WTC11 (cell line): Measurements from ENCODE around the gene SDHAF1. TPM values are rescaled to one million over a fixed set of nuclear protein-coding genes. Genes with fewer than 3 reads are reported as not detected.

Source experiments
- ATAC-seq: fragments of 200-7000 bp; cut with Tn5 transposase; 2 replicates; pipeline ENCODE4 v1.10.0; 2021; ENCODE audit warnings: mild to moderate bottlenecking, moderate library complexity
- CTCF ChIA-PET: fragments of 300-600 bp; sonication (Branson Sonifier 250); formaldehyde crosslinking; loops from one replicate; lab custom pipeline; 2021; ENCODE audit warnings: antibody characterized with exemption; lab: Charles Lee
- POLR2A ChIA-PET: fragments of 350-600 bp; sonication (Branson Sonifier 250); formaldehyde crosslinking; loops from one replicate; lab custom pipeline; 2021; ENCODE audit warnings: antibody characterized with exemption; lab: Charles Lee
- DNase-seq: peaks from one replicate; pipeline ENCODE4 v3.0.0; 2021; ENCODE audit warnings: low spot score
- H3K27ac Mint-ChIP-seq: 2 replicates; pipeline ENCODE4 v1.8.0; 2021; ENCODE audit warnings: mixed read lengths
- H3K27me3 Mint-ChIP-seq: 2 replicates; pipeline ENCODE4 v1.8.0; 2021; ENCODE audit warnings: low read depth, mild to moderate bottlenecking, moderate library complexity, mixed read lengths
- H3K36me3 Mint-ChIP-seq: 2 replicates; pipeline ENCODE4 v1.8.0; 2021; ENCODE audit warnings: mixed read lengths
- H3K4me1 Mint-ChIP-seq: 2 replicates; pipeline ENCODE4 v1.8.0; 2022; ENCODE audit warnings: mixed read lengths
- H3K4me3 Mint-ChIP-seq: 2 replicates; pipeline ENCODE4 v1.8.0; 2021; ENCODE audit warnings: mild to moderate bottlenecking, moderate library complexity, mixed read lengths
- H3K9me3 Mint-ChIP-seq: 2 replicates; pipeline ENCODE4 v1.8.0; 2021; ENCODE audit warnings: mixed read lengths
- E2F5 ChIP-seq: sonication (generic); formaldehyde crosslinking; IDR thresholded peaks from 2 replicates; pipeline ENCODE4 v1.8.1; 2022; ENCODE audit warnings: mild to moderate bottlenecking, moderate library complexity, missing genetic modification reagents
- EMX1 ChIP-seq: fragments of 250-450 bp; sonication (Bioruptor Pico); IDR thresholded peaks from 2 replicates; pipeline ENCODE4 v1.8.0; 2021; ENCODE audit warnings: mild to moderate bottlenecking
- ESRRA ChIP-seq: sonication (generic); formaldehyde crosslinking; IDR thresholded peaks from 2 replicates; pipeline ENCODE4 v1.8.1; 2022; ENCODE audit warnings: mild to moderate bottlenecking, missing genetic modification reagents, borderline replicate concordance
- FOXK1 ChIP-seq: sonication (generic); formaldehyde crosslinking; IDR thresholded peaks from 2 replicates; pipeline ENCODE4 v1.8.0; 2022; ENCODE audit warnings: mild to moderate bottlenecking, moderate library complexity, missing genetic modification reagents
- JUN ChIP-seq: sonication (generic); formaldehyde crosslinking; IDR thresholded peaks from 2 replicates; pipeline ENCODE4 v1.8.0; 2023; ENCODE audit warnings: mild to moderate bottlenecking, missing genetic modification reagents
- MLX ChIP-seq: sonication (generic); formaldehyde crosslinking; IDR thresholded peaks from 2 replicates; pipeline ENCODE4 v1.8.1; 2023; ENCODE audit warnings: mild to moderate bottlenecking, missing genetic modification reagents, moderate library complexity
- MXD4 ChIP-seq: fragments of 250-450 bp; sonication (Bioruptor Pico); IDR thresholded peaks from 2 replicates; pipeline ENCODE4 v1.8.0; 2021; ENCODE audit warnings: mild to moderate bottlenecking, moderate library complexity, borderline replicate concordance
- NR3C1 ChIP-seq: sonication (generic); formaldehyde crosslinking; conservative IDR thresholded peaks from 2 replicates; pipeline ENCODE4 v1.8.1; 2023; ENCODE audit warnings: low read depth, mild to moderate bottlenecking, missing genetic modification reagents
- RORB ChIP-seq: fragments of 250-450 bp; sonication (Bioruptor Pico); IDR thresholded peaks from 2 replicates; pipeline ENCODE4 v1.9.0; 2021; ENCODE audit warnings: mild to moderate bottlenecking
- SMAD3 ChIP-seq: sonication (generic); formaldehyde crosslinking; IDR thresholded peaks from 2 replicates; pipeline ENCODE4 v1.8.0; 2022; ENCODE audit warnings: missing genetic modification reagents, mild to moderate bottlenecking, borderline replicate concordance
- SMAD4 ChIP-seq: sonication (generic); formaldehyde crosslinking; IDR thresholded peaks from 2 replicates; pipeline ENCODE4 v1.8.0; 2022; ENCODE audit warnings: mild to moderate bottlenecking, missing genetic modification reagents
- TEAD1 ChIP-seq: sonication (generic); formaldehyde crosslinking; IDR thresholded peaks from 2 replicates; pipeline ENCODE4 v1.8.0; 2022; ENCODE audit warnings: mild to moderate bottlenecking, missing genetic modification reagents
- TEAD4 ChIP-seq: sonication (generic); formaldehyde crosslinking; IDR thresholded peaks from 2 replicates; pipeline ENCODE4 v1.8.0; 2022; ENCODE audit warnings: mild to moderate bottlenecking, missing genetic modification reagents
- TP53 ChIP-seq: sonication (generic); formaldehyde crosslinking; IDR thresholded peaks from 2 replicates; pipeline ENCODE4 v1.8.1; 2023; ENCODE audit warnings: mild to moderate bottlenecking, missing genetic modification reagents
- ZNF138 ChIP-seq: sonication (generic); formaldehyde crosslinking; conservative IDR thresholded peaks from 2 replicates; pipeline ENCODE4 v1.8.1; 2022; ENCODE audit warnings: mild to moderate bottlenecking, moderate library complexity, missing genetic modification reagents
- ZNF219 ChIP-seq: sonication (generic); formaldehyde crosslinking; IDR thresholded peaks from 2 replicates; pipeline ENCODE4 v1.8.0; 2023; ENCODE audit warnings: missing genetic modification reagents, mild to moderate bottlenecking, borderline replicate concordance
- ZNF232 ChIP-seq: sonication (generic); formaldehyde crosslinking; IDR thresholded peaks from 2 replicates; pipeline ENCODE4 v1.8.0; 2022; ENCODE audit warnings: mild to moderate bottlenecking, missing genetic modification reagents
- ZNF281 ChIP-seq: sonication (generic); formaldehyde crosslinking; IDR thresholded peaks from 2 replicates; pipeline ENCODE4 v1.8.0; 2023; ENCODE audit warnings: mild to moderate bottlenecking, missing genetic modification reagents
- total RNA-seq: library from RNA; stranded (reverse); gene quantifications from 3 replicates; pipeline ENCODE4 v1.2.3, GENCODE V29; 2021
- TF ChIP-seq, protein P1 (sequence below): sonication (generic); formaldehyde crosslinking; IDR thresholded peaks from 2 replicates; pipeline ENCODE4 v1.8.0; 2023; ENCODE audit warnings: missing genetic modification reagents
- TF ChIP-seq, protein P2 (sequence below): sonication (generic); formaldehyde crosslinking; IDR thresholded peaks from 2 replicates; pipeline ENCODE4 v1.8.0; 2022; ENCODE audit warnings: mild to moderate bottlenecking, missing genetic modification reagents

SDHAF1 gene
- total RNA-seq, 1 experiment from 2014 or later: 20.8 TPM

DNA sequence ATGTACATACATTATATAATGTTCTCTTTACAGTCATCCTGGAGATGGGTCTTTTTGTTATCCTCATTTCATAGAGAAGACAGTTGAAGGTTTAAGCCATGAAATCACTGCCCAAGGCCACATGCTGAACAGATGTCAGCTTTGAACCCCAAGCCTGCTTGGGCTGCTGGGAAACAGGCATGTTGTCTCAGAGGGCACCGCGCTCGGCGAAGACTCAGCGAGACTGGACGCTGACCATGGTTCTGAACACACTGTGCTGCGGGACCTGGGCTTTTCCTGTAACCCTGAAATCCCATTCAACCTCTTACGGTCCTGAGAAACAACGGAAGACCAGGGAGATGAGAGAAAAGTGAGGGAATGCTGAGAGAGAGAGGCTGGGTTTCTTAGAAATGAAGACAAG lies 31.5 kb upstream of the SDHAF1 start (continued):
- TF ChIP-seq ESRRA: 0 out of 2 replicates have a peak, but pooled peaks have one; percentile 34

DNA sequence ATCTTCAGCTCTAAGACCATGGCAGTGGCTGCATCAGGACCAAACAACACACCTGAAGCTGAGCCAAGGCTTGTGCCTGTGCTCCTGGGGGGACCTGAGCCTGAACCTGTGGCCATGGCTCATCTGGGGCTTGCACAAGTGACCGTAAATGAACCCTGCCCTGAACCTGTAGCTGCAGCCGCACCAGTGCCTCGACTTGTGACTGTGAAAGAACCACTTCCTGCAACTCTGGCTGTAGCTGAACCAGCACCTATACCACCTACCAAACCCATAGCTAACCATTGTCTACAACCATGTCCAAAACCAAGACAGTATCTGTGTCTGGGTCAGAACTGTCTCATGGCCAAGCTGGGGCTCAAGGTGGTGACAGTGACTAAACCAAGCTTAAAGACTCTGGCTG lies 28.2 kb upstream of the SDHAF1 start:
- no peaks in the 10 kb centered on the region for H3K4me1 Mint-ChIP-seq
- no peaks in the 10 kb centered on the region for H3K9me3 Mint-ChIP-seq
- POLR2A ChIA-PET: no interaction called here
- no peak overlapping the region for H3K27ac Mint-ChIP-seq
- H3K27me3 Mint-ChIP-seq: peaks cover 4% of the 10 kb centered on the region
- ATAC-seq (no peak), DNase-seq (no peak)
- CTCF ChIA-PET: interaction anchor here (1.5 to 2.2 kb wide), 2 partner anchors 10 to 27 kb away, joined by 3 to 12 read pairs; no protein-coding TSS in a partner anchor
- TF ChIP-seq ZNF219 (CRISPR knock-in tag): no peak
- no peak for TF ChIP-seq E2F5 (CRISPR knock-in tag)
- no peak for TF ChIP-seq NR3C1 (CRISPR knock-in tag)
- no peak for TF ChIP-seq EMX1 (CRISPR knock-in tag)
- TF ChIP-seq ZNF281 (CRISPR knock-in tag): no peak
- TF ChIP-seq RORB (CRISPR knock-in tag): no peak
- no peaks in the 10 kb centered on the region for H3K36me3 Mint-ChIP-seq
- H3K4me3 Mint-ChIP-seq: no peak overlapping the region

GRCh38 chr19:35973487-35973886 lies 21.5 kb upstream of the SDHAF1 start:
- ATAC-seq: no peak
- DNase-seq: no peak
- H3K27me3 Mint-ChIP-seq: no peaks in the 10 kb centered on the region
- TF ChIP-seq TP53 (no peak), RORB (CRISPR knock-in tag) (no peak), ZNF219 (CRISPR knock-in tag) (no peak)
- peaks cover 6% of the 10 kb centered on the region; the same call in 1 of the 2 replicates for H3K4me1 Mint-ChIP-seq
- H3K4me3 Mint-ChIP-seq: no peak overlapping the region
- H3K9me3 Mint-ChIP-seq: no peaks in the 10 kb centered on the region
- no peak overlapping the region for H3K27ac Mint-ChIP-seq
- H3K36me3 Mint-ChIP-seq: no peaks in the 10 kb centered on the region
- CTCF ChIA-PET: no interaction called here
- POLR2A ChIA-PET: no interaction called here

DNA sequence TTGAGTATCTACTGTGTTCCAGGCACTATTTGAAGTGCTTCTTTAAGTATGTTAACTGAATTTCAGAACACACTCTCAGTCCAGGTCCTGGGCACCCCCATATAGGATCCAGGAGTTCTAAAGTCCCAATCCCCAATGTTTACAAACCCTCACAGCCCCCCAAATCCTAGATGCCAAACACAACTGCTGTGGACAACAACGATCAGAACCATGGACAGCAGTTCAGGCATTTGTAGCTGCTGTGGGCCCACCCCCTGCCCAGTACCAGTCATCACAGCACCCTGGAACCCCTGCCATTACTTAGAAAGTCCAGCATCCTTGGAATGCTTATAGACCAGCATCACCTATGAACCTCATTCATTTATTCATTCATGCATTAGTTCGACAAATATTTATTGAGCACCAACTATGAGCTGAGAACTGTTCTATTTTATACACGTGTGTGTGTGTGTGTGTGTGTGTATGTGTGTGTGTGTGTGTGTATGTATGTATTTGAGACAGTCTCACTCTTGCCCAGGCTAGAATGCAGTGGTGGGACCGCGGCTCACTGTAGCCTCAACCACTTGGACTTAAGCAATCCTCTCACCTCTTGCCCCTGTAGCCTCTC lies 19.3 kb upstream of the SDHAF1 start:
- Mint-ChIP-seq H3K4me3 (no peak overlapping the region), H3K27ac (no peak overlapping the region), H3K36me3 (no peaks in the 10 kb centered on the region), H3K4me1 (peaks cover 13% of the 10 kb centered on the region), H3K9me3 (no peaks in the 10 kb centered on the region), H3K27me3 (peaks cover 5% of the 10 kb centered on the region; the same call in 1 of the 2 replicates)
- TF ChIP-seq MLX (CRISPR knock-in tag) (no peak), TEAD4 (0 out of 2 replicates have a peak, but pooled peaks have one; percentile 75), MXD4 (CRISPR knock-in tag) (no peak), SMAD3 (CRISPR knock-in tag) (0 out of 2 replicates have a peak, but pooled peaks have one; percentile 49), SMAD4 (peak; percentile 47; the same call in 1 of the 2 replicates), FOXK1 (CRISPR knock-in tag) (0 out of 2 replicates have a peak, but pooled peaks have one; percentile 33), JUN (CRISPR knock-in tag) (peak; percentile 88; the same call in 1 of the 2 replicates), ZNF281 (CRISPR knock-in tag) (peak; percentile 20; the same call in 1 of the 2 replicates), ZNF232 (CRISPR knock-in tag) (0 out of 2 replicates have a peak, but pooled peaks have one; percentile 36), ZNF138 (CRISPR knock-in tag) (no peak), TEAD1 (CRISPR knock-in tag) (peak; percentile 40; the same call in 1 of the 2 replicates)
- TF ChIP-seq, protein P1, sequence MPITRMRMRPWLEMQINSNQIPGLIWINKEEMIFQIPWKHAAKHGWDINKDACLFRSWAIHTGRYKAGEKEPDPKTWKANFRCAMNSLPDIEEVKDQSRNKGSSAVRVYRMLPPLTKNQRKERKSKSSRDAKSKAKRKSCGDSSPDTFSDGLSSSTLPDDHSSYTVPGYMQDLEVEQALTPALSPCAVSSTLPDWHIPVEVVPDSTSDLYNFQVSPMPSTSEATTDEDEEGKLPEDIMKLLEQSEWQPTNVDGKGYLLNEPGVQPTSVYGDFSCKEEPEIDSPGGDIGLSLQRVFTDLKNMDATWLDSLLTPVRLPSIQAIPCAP (CRISPR knock-in tag): no peak
- TF ChIP-seq, protein P2, sequence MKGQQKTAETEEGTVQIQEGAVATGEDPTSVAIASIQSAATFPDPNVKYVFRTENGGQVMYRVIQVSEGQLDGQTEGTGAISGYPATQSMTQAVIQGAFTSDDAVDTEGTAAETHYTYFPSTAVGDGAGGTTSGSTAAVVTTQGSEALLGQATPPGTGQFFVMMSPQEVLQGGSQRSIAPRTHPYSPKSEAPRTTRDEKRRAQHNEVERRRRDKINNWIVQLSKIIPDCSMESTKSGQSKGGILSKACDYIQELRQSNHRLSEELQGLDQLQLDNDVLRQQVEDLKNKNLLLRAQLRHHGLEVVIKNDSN (CRISPR knock-in tag): peak; percentile 50; the same call in 1 of the 2 replicates
- ChIA-PET CTCF (interaction anchor here (0.5 to 1.2 kb wide), 7 partner anchors 12 to 191 kb away, joined by 3 to 4 read pairs (median 3); partner anchors contain the start of gene ALKBH6), POLR2A (no interaction called here)
- DNase-seq (peak; percentile 49), ATAC-seq (no peak)
